ENCODE results near the gene SETSIP.
"Not testable (repeated sequence)": the region's sequence is repeated elsewhere in the genome, so short reads cannot be mapped to it uniquely, and the experiment has no call there.

The SETSIP gene

DNA sequence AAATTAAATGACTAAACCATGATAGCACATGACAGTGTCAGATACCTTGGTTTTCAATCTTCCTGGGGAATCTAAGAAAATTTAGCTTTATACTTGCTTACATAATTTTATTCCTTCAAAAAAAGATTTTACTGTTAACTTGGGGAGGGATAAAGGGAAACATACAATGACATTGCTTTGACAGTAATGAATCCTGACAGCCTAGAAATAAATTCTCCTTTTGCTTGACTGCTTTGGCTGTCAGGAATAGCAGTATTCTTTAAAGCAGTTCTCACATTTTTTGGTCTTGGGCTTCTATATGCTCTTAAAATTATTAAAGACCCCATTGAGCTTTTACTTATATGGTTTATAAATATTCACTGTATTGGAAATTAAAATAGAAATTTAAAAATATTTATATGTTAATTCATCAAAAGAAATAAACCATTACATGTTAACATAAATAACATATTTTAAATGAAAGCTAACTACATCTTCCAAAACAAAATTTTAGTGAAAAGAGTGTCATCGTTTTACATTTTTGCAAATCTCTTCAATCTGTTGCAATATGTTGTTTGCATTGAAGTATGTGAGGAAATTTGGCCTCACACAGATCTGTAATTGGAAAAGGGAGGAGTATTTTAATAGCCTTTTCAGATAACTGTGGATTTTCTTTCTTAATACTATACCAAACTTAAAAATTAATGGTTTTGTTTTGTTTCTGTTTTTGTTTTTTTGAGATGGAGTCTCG is 29.3 kb downstream of the SETSIP start:
- no peak for DNase-seq

DNA sequence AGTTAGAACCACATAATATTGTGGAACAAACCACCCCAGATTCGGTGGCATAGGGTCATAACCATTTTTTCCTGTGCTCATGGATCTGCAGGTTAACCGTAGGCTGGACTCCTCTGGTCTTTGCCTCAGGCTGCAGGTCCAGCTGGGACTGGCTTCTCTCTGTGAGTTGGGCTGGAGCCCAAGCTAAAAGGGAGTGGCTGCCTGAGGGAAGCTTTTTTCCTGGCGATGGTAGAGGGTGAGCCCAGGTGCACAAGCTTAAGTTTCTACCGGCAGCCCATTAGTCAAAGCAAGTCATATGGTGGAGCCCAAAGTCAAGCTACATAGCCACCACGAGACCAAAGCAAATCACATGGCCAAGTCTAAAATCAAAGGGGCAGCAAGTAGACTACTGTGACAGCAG is 31.6 kb downstream of the SETSIP start:
- no peak for DNase-seq

DNA sequence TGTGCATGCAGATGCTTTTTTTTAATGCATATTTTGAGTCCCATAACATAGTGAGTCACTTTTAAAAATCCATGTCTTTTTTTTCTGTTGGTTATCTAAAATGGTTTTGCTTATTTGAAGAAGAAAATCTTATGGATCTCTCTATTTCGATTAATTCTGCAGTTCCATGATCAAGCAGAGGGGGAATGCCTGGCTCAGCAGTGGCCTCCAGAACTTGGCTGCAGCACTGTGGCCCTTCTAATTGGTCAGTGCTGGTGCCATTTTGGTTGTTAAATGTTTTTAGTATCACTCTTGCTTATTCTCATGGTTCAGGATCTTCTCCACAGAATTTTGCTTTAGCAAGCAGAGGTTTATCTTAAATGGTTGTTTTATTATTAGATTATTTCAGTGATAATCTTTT is 34.2 kb downstream of the SETSIP start:
- DNase-seq, result no peak

DNA sequence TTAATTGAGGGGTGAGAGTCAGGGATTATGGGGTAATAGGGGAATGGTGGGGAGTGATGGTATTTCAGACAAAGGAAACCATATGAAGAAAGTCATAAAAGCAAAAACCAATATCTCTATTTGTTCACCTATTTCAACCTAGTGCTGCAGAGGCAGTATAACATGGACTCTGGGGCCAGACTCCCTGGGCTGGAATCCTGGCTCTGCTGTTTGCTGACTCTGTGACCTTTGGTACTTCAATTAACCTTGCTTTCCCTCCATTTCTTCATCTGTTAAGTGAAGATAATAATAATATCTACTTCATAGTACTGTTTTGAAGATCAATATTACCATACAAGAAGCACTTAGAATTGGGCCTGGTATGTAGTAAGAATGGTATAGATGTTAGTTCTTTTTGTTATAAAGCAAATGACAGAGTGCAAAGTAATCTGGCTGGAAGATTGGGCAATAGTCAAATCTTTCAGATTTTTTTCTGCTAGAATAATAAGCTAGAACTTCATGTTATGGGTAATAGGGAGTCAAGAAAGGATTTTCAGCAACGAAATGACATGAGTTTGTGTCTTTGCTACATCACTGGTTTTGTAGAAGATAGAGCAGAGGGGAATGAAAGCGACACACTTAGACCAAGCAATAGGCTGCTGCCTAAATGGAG is 36.4 kb downstream of the SETSIP start:
- no peak for DNase-seq

DNA sequence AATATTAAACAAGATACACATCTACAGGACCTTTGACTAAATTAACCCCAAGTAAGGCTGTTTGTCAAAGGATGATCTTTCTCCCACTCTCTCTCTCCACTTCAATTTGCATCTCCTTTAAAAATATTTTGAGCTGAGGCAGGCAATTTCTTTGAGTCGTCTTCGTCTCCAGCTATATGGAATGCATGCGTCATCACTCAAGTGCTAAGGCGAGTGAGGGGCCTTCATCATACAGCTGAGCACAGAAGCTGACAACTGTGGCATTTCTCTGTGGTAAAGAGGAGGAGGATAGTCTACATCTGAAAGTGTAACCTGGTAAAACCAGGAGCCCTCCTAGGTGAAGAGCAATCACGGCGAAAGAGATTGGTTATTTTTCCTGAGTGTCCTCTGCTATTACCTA is 37.8 kb downstream of the SETSIP start:
- DNase-seq, result no peak

DNA sequence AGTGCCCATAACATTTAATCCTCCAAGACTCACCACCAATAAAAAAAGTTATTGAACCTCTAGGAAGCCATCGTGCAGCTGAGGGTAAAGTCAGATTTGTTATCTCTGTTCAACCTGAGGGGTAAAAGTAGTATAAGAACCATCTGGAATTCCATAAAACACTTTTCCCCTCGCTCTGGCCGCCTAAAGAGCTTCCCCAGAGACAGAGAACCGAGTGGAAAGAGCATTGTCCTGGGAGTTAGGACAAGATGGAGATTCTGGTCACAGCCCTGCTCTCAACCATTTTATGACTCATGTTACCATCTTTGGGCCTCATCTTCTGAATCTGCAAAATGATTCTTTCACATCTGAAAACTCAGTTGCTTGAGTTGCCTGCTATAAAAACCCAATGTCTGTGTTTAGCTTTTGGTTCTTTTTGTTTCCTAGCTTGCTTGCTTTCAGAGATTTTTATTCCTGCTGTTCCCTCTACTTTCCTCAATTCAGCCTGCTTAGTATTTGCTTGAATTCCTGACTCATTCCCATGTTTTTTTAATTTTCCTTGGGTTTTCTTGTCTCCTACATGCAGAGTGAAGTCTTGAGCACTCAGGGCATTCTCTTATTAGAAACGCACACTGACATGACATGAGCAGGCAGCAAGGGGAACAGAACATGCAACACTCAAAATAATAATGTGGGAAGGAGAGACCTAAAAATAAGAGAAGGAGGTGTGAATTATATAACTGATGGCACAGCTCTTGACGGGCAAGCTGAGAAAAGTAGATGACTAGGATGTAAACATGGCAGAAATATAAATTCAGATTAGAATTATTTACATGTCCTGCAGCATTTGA is 43.7 kb downstream of the SETSIP start:
- DNase-seq, result no peak

DNA sequence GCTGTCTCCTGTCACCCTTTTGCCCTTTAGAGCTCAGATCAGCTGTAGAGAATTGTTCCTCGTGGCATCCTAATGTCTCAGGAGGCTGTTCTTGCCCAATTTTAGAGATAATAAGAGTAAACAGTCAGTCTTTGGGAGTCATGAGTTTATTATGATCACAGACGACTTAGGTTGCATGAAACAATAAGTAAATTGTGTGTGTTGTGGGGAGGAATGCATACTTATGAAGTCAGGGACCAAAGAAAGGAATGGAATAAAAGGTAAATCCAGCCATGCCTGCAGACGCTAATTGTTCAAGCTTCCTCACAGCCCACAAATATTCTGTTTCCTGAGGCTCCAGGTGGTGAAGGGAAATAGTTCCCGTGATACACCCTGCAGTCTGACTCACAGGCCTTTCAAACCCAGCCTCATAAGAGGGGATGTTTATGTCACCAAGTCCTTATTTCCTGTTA is 44.5 kb downstream of the SETSIP start:
- DNase-seq, result peak in 2 of 3 donors; percentile 7 to 11

DNA sequence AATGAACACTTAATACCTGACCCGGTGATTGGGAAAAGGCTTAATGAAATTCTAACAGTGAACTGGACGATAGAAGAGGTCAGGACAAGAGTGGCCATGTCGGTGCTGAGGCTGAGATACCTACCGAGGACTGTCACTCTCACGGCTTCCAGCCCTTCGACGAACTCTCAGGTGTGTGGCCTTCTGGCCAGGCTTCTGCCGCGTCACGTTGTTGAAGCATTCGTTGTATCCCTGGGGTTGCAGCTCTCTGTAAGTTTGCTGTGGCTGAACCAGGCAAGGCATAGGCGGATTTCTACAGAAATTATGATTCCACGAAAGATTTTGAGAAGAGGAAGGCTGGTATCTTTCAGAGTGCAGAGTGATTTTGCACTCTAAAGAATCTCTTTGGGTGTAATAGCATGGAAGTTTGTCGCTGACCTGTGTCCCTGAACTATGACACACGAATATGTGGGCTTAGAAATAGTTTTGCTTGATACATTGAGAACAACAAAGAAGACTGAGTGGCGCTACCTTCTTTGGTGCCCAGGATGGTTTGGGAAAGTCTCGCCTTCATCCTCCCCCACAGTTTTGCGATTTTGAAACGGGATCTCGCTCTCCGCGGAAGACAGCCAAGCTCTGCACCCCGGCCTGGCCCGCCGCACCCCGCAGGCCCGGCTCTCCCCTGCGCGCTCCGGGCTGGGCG is 45.8 kb downstream of the SETSIP start:
- DNase-seq, result no peak

DNA sequence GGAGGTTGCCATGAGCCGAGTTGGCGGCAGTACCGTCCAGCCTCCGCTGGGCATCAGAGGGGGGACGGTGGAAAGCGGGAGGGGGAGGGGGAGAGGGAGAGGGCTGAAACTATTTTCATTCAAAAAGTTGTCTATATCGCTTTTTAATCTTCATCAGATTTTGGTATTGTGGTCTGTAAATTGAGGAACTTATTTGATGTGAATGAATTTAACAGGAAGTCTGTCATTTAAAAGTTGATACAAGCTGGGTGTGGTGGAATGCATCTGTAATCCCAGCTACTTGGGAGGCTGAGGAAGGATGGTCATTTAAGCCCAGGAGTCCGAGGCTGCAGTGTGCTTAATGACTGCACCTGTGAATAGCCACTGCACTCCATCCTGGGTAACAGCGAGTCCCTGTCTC is 48.4 kb downstream of the SETSIP start:
- no peak for DNase-seq

DNA sequence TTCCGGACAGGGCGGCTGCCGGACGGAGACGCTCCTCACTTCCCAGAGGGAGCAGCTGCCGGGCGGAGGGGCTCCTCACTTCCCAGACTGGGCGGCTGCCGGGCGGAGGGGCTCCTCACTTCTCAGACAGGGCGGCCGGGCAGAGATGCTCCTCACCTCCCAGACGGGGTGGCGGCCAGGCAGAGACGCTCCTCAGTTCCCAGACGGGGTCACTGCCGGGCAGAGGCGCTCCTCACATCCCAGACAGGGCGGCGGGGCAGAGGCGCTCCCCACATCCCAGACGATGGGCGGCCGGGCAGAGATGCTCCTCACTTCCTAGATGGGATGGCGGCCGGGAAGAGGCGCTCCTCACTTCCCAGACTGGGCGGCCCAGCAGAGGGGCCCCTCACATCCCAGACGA is 49.2 kb downstream of the SETSIP start:
- DNase-seq, result not testable (repeated sequence)
